Measurements from ENCODE around the gene SHISA5. TPM values are rescaled to one million over a fixed set of nuclear protein-coding genes. Genes with fewer than 3 reads are reported as not detected.

SHISA5 gene
- total and polyA plus RNA-seq, 2 of the 8 experiments (the other 6 are each of a cell fraction or from before 2014, with no cell fraction given), result 196 to 315 TPM

- no peak overlapping the region for H2BK20ac ChIP-seq (ENCODE audit: low read length)
- WGBS, 2 experiments (ENCODE audit: extremely low coverage in 1 of 2, insufficient coverage in 1 of 2, insufficient read length in 1 of 2, insufficient replicate concordance in 2 of 2, low coverage in 1 of 2, low lambda C conversion rate in 2 of 2, missing lambda C conversion rate in 1 of 2), result 97% methylated on average over 4 of the region's 4 CpGs; no CpG with 5 or more reads in 1 of the 2 experiments
- H4K91ac ChIP-seq (replicated peaks; ENCODE audit: insufficient read length, low read length), result no peak overlapping the region
- no peak overlapping the region for H3K4ac ChIP-seq (replicated peaks; ENCODE audit: insufficient read length, low read depth, low read length)
- no peak overlapping the region for H3K27ac ChIP-seq (ENCODE audit: low read depth, low read length)
- H2AK5ac ChIP-seq (ENCODE audit: low read depth, low read length), result no peak overlapping the region
- H3K18ac ChIP-seq (ENCODE audit: extremely low read depth, low read length), result no peak overlapping the region
- H2BK5ac ChIP-seq (ENCODE audit: low read depth, low read length), result no peak overlapping the region
- no peak overlapping the region for H3K56ac ChIP-seq (replicated peaks; ENCODE audit: insufficient read length, low read depth, low read length)
- ChIA-PET CTCF (ENCODE audit: partially characterized antibody) (interaction anchor here (0.6 to 5.4 kb wide), 3 partner anchors 14 to 71 kb away, joined by 3 to 46 read pairs (median 4); no protein-coding TSS in a partner anchor), POLR2A (ENCODE audit: partially characterized antibody) (interaction anchor here (1.2 to 1.4 kb wide), 2 partner anchors 83 to 106 kb away, joined by 3 to 5 read pairs; partner anchors contain the start of genes CCDC51 and TMA7)
- no peak overlapping the region for H3K9ac ChIP-seq (replicated peaks in 1 of 4; ENCODE audit: extremely low read depth in 1 of 4, low read depth in 3 of 4, low read length in 3 of 4)
- FAIRE-seq (no peak), DNase-seq (ENCODE audit: low read depth in 1 of 2, low spot score in 2 of 2) (no peak)
- no peaks in the 10 kb centered on the region; the same call in 1 of the 2 replicates for H3K79me1 ChIP-seq (ENCODE audit: low read depth, low read length)
- peaks cover 2 to 24% (median 20%) of the 10 kb centered on the region in 4 experiments; a peak in 7 of 8 replicates for H3K36me3 ChIP-seq (ENCODE audit: control insufficient read depth in 2 of 4, insufficient read depth in 4 of 4, low read length in 3 of 4)
- H2AFZ ChIP-seq (ENCODE audit: low read length), result no peak overlapping the region
- H3K23me2 ChIP-seq (ENCODE audit: low read depth, low read length), result no peaks in the 10 kb centered on the region
- no peak overlapping the region for H2BK12ac ChIP-seq (ENCODE audit: low read depth, low read length)
- H3K4me1 ChIP-seq (replicated peaks in 1 of 4; ENCODE audit: control insufficient read depth in 3 of 4, insufficient read depth in 4 of 4, low read length in 3 of 4), result no peaks in the 10 kb centered on the region; a peak in 2 of 7 replicates
- no peak overlapping the region for H4K8ac ChIP-seq (ENCODE audit: extremely low read depth, insufficient read depth, low read length)
- H3K27me3 ChIP-seq (replicated peaks in 1 of 4; ENCODE audit: control insufficient read depth in 3 of 4, extremely low read depth in 1 of 4, insufficient read depth in 3 of 4, low read length in 3 of 4), result no peaks in the 10 kb centered on the region
- TF ChIP-seq SUZ12 (IDR thresholded peaks at IDR 0.05; ENCODE audit: low read length), result no peak
- TF ChIP-seq JUND (IDR thresholded peaks at IDR 0.05; ENCODE audit: low read length), result no peak
- no peak for TF ChIP-seq FOSL1 (IDR thresholded peaks at IDR 0.05; ENCODE audit: insufficient read depth, low read depth, low read length)
- TF ChIP-seq RNF2 (IDR thresholded peaks at IDR 0.05; ENCODE audit: borderline replicate concordance, low read depth, low read length, missing control alignments, poor library complexity, severe bottlenecking), result no peak
- no peak for TF ChIP-seq CTCF (IDR thresholded peaks at IDR 0.05; ENCODE audit: control extremely low read depth in 1 of 3, insufficient read depth in 1 of 3, low read depth in 1 of 3, low read length in 3 of 3)
- TF ChIP-seq RAD21 (IDR thresholded peaks at IDR 0.05 in 1 of 2, conservative IDR thresholded peaks at IDR 0.05 in 1 of 2; ENCODE audit: low read depth in 2 of 2, low read length in 2 of 2), result no peak
- TF ChIP-seq HDAC6 (IDR thresholded peaks at IDR 0.05; ENCODE audit: low read depth, low read length), result no peak
- TF ChIP-seq KDM1A (IDR thresholded peaks at IDR 0.05; ENCODE audit: borderline replicate concordance, low read length), result no peak
- no peak overlapping the region for H3K4me3 ChIP-seq (ENCODE audit: extremely low read depth in 1 of 4, insufficient read depth in 2 of 4, low read depth in 3 of 4, low read length in 4 of 4)
- H4K20me1 ChIP-seq (replicated peaks in 1 of 2; ENCODE audit: control insufficient read depth in 1 of 2, insufficient read depth in 2 of 2, low read length in 2 of 2), result peaks cover 0 to 5% of the 10 kb centered on the region in 2 experiments
- no peak overlapping the region for H2BK15ac ChIP-seq (ENCODE audit: low read length)
- no peak overlapping the region for H3K23ac ChIP-seq (ENCODE audit: insufficient read length)
- H2BK120ac ChIP-seq (replicated peaks; ENCODE audit: low read depth, low read length), result no peak overlapping the region
- H4K5ac ChIP-seq (ENCODE audit: insufficient read length, low read depth, low read length), result no peak overlapping the region
- H3K14ac ChIP-seq (ENCODE audit: insufficient read length), result no peak overlapping the region
- no peaks in the 10 kb centered on the region for H3K79me2 ChIP-seq (ENCODE audit: control insufficient read depth in 1 of 2, insufficient read depth in 2 of 2, low read length in 2 of 2)
- no peak overlapping the region for H3K4me2 ChIP-seq (ENCODE audit: insufficient read depth in 1 of 2, low read depth in 2 of 2, low read length in 2 of 2)
- no peaks in the 10 kb centered on the region for H3K9me3 ChIP-seq (ENCODE audit: insufficient read depth in 2 of 2, low read depth in 1 of 2, low read length in 1 of 2)
Measured at GRCh38 chr3:48546203-48546829, 42.3 kb upstream of the SHISA5 start.

Data from H1 (cell line).